ENCODE measurements around the gene FBXO8.
"Not testable (repeated sequence)": the region's sequence is repeated elsewhere in the genome, so short reads cannot be mapped to it uniquely, and the experiment has no call there.

The FBXO8 gene, protein sequence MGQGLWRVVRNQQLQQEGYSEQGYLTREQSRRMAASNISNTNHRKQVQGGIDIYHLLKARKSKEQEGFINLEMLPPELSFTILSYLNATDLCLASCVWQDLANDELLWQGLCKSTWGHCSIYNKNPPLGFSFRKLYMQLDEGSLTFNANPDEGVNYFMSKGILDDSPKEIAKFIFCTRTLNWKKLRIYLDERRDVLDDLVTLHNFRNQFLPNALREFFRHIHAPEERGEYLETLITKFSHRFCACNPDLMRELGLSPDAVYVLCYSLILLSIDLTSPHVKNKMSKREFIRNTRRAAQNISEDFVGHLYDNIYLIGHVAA

DNA sequence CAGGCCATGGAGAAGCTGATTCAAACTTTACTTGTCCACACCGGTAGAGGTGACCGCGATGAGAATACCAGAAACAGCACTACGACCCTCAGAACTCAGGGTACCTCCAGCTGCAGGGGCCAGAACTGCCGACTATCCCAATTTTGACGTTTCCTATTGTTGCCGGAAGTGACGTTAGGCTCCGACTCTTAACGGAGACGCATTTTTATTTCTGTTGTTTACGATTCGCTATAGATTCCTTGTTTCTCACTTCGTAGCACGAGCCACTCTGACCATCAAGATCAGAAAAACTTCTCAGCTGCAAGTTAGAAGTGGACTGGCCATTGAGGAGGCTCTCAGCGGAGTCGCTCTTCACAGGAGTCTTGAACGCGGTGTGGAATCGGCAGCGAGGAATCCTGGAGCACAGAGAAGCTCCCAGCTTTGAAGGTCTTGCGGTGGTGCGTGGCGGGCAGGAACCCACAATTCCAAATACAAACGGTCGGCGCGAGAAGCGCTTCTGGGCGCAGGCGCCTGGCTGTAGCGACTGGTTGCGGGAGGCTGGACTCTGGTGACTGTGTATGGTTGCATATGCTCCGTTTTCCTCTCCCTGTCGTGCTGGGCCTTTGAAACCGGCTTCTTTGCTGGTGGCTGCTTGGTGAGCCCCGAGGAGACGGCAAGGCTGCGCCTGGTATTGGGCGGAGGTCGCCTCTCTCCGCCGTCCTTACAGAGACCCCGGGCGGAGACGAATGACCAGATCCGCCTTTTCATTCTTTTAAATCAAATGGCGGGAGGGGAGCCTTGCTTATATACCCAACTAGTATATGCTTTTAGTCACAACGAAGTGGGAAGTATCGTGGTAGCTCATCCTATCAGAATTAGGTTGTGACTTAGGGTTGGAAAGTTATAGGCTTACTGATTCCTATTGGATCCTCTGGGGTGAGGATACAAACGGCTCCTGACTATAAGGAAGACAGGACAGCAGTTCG is at the start of gene FBXO8, which contains the start of gene CEP44:
Gene FBXO8 (minus strand): TSS at position 161 of the 965 bp plus-strand sequence. CDS start 20,575 bp downstream, outside the sequence.
Gene CEP44 (plus strand): TSS at position 405 of the 965 bp plus-strand sequence. CDS start 15,211 bp downstream, outside the sequence.
- peak; percentile 53 for DNase-seq

DNA sequence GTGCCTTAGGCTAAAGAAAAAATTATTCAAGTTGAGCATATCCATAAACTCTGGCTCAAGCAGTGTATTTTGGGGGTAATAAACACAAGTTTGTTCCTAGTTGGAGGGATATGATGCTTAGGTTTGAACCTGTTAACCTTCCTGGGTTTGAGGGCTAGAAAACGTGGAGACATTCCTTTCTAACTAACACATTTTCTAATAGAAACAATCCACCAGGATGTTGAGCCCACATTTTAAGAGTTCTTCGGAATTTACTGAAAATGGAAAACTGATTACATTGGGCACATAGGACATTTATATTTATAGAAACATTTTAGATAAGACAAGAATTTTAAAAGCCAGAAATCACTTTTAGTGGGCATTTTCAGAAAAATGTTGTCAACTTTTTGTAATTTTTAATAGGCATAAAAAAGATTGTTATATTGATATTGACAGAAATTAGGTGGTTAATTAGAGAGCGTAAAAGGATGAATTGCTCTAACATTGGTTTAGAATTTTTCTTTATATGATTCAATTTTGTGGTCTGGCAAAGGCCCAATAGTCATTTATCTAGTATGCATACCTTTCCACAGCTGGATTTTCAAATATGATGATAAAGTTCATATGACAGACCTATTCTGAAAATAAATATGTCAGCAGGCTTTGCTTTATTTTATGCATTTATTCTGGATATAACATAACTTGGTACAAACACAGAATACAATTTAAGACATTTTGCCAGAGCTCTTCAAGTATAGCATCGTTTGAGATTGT is 49.5 kb upstream of the FBXO8 start:
- no peak for DNase-seq

DNA sequence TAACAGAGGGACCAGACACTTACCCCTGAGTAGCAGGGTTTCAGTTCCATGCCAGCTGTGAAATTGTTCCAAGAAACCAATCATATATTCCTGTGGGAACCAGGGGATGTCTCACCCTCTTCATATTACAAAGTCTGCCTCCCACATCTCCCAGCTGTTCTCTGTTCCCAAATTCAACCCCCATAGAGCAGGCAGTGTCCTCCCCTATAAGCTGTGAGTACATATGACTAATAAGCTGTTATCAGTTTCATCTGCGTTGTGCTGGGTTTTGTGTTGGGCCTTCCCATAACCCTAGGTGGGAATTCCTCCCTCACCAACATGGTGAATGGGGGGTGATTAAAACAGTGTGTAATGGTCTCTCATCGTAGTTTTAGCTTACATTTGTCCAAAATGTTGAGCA is 41.3 kb upstream of the FBXO8 start:
- no peak for DNase-seq

DNA sequence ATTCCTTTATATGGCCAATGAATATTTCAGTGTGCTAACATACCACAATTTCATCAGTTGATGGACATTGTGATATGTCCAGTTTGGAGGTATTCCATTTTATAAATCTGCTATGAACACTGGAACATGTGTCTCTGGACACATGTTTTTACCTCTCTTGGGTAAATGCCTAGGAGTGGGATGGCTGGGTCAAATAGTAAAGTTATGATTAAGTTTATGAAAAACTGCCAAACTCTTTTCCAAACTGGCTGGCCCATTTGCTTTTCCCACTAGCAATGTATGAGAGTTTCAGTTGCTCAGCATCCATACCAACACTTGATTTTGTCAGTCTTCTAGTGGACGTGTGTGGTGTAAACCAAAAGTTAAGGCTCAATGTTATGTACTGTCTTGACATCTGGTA is 40.8 kb upstream of the FBXO8 start:
- DNase-seq = no peak

DNA sequence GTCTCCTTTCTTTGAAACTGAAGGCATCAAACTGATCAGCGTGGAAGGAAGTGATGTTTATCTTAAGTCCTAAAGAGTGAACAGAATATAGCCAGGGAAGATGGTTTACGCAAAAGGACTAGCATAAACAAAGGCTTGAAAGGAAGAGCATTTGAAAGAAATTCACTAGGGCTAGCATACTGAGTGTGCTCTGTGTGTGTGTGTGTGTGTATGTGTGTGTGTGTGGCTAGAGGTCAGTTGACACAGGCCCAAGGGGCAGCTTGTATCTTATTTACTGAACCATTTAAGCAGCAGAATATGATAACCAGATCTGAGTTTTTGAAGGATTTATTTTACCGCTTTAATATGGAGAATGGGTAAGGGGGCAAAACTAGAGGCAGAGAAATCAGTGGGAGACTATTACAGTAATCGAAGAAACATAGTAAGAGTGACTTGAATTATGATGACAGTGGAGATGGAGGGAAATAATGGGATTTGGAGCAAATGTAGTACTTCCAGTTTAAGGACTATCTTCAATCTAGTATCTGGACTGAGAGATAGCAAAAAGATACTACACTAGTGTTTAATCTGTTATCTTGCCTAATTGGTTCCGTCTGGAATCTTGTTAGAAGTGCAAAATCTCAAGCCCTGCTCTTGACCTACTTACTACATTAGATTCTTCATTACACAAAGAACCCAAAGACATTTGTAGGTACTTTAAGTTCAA is 37.2 kb upstream of the FBXO8 start:
- DNase-seq = no peak

DNA sequence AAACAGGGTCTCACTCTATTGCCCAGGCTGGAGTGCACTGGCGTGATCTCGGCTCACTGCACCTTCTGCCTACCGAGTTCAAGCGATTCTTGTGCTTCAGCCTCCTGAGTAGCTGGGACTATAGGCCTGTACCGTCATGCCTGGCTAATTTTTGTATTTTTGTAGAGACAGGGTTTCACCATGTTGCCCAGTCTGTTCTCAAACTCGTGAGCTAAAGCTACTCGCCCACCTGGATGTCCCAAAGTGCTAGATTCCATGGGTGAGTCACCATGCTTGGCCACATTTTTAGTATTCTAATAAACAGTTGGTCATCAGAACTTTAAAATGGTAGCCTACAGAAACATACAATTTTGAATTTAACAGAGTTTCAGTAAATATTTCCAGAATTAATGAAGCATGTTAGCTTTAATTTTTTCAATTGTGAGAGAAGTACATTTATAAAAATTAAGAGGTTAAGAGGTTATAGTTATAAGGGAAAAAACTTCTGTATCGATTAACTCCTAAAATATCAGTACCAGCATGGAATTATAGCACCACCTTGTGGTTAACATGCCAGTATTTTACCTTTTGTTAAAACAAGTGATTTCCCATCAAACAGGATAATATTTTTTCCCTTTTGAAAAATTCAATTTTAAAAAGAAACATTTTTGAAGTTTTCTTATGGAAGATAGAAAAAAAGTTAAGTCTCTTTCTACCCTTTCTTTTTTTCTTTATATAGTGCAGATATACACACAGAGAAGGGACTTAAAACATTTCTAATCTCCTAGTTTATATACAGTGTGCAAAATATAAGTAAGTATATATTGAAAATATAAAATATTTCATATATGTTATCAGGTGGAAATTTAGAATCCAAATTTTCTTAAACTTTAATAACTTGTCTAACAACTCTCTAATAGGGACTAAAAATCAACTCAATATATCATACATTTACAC is 35.6 kb upstream of the FBXO8 start:
- DNase-seq = no peak

DNA sequence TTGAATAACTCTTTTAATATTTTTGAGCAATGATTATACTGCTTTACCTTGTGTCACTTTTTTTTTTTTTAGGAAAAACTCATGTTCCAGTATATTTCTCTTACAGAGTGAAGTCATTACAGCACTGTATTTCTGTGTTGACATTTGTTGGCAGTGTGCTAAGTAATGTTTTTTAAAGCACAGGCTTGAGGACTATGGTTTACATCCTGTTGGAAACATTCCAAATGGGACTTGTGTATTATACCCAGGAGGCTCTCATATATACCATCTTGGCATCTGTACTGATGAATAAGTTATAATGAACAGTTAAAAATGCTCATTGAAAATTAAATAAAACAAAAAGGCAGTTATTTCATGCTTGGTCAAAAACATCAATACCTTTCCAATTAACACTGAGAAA is 34.1 kb upstream of the FBXO8 start:
- DNase-seq = no peak

GRCh38 chr4:174316954-174317353 is 33.5 kb upstream of the FBXO8 start:
- no peak for DNase-seq

DNA sequence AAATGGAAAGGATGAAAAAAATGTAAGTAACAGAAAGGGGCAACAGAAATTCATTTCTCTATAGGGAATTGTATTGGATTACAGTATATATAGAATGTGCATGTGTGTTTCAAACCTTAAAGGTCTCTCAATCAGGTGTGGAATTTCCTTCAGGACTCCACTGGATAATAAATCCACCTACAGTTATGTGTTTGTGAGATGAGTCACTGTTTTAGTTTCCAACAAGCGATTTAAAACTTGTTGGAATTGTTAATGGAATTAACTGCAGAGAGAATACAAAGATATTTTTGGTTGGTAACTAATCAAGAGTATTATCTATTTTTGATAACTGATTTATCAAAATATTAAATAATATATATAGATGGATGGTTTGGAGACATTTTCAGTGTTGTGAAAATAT is 33.1 kb upstream of the FBXO8 start:
- no peak for DNase-seq

- no peak for DNase-seq
These were observed 31.3 kb upstream of the FBXO8 start for GRCh38 chr4:174314770-174315169.

DNA sequence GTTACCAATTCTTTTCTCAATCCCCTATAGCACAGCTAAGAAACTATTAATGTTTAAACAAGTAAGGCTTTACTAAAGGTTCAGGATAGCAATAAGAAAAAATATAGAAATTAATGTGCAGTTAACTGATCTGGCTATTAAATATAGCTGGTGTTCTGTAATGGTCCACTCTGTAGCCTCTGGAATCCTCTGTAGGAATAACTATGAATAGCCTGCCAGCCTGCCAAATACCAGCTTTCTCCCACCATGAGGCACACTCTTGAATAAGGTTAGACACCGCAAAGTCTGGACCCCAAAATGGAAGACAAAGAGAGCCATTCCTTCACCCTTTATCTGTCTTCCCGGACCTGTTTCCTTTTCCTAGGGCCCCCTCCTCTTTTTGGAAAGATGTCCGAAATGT is 30.8 kb upstream of the FBXO8 start:
- no peak for DNase-seq

- no peak for DNase-seq
These were observed 29.5 kb upstream of the FBXO8 start for GRCh38 chr4:174312993-174313392.

DNA sequence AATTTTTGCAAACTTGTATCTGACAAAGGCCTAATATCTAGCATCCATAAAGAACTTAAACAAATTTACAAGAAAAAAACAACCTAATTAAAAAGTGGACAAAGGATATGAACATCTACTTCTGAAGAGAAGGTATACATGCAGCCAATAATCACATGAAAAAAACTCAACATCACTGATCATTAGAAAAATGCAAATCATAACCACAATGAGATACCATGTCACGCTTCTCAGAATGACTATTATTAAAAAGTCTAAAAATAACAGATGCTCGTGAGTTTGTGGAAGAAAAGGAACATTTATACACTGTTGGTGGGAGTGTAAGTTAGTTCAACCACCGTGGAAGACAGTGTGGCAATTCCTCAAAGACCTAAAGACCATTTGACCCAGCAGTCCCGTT is 24.2 kb upstream of the FBXO8 start:
- DNase-seq = no peak

DNA sequence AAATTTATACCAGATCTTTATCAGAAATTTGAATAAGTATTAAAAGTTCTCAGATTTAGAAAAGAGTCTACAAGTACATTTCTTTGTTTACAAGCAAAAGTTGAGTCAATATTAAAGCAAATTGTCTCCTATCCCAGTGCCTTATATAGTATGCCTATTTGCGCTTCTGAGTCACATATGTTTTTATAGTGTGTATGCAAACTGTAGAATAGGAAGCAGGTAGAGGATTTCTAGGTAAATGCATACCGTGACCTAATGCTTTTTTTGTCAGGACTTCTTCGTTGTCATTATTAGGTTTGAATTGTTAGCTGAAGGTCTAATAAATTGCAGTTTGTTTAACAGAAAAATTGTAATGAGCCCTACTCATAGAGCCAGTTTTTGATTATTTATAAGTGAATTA is 22.5 kb upstream of the FBXO8 start:
- DNase-seq = no peak

- no peak for DNase-seq
These were observed 21.2 kb upstream of the FBXO8 start for GRCh38 chr4:174304664-174305063.

DNA sequence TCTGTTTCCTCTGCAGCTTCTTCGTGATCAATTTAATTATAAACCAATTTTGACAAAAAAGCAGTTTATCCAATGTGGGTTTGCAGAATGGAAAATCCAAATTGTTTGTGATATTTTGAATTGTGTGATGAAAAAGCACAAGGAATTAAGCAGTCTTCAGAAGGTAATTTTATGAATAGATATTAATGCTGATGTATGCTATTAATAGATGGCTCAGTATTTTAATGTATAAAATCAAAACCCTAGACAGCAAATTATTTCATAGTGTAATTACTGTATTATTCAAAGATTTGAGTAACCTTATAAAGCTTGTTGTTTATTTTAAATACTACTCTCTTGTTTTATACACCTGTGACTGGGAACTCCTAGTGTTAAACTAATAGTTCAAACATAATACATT is 20.2 kb upstream of the FBXO8 start:
- DNase-seq = no peak

- not testable (repeated sequence) for DNase-seq
These were observed 11.7 kb upstream of the FBXO8 start for GRCh38 chr4:174295142-174295541.

DNA sequence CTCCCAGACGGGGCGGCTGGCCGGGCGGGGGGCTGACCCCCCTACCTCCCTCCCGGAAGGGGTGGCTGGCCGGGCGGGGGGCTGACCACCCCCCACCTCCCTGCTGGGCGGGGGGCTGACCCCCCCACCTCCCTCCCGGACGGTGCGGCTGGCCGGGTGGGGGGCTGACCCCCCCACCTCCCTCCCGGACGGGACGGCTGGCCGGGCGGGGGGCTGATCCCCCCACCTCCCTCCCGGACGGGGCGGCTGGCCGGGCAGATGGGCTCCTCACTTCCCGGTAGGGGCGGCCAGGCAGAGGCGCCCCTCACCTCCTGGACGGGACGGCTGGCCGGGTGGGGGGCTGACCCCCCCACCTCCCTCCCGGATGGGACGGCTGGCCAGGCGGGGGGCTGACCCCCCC is 11.2 kb upstream of the FBXO8 start:
- not testable (repeated sequence) for DNase-seq

DNA sequence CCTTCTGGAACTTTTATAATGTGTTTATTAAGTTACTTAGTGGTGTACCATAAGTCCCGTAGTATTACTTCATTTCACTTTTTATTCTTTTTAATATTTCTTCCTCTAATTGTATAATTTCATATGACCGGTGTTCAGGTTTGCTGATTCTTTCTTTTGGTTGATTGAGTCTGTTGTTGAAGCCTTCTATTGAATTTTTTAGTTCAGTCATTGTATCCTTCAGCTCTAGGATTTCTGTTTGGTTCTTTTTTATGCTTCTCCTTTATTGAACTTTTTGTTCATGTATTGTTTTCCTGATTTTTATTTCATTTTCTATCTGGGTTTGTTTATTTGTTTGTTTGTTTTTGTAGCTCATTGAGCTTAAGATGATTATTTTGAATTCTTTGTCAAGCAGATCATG is 9.0 kb upstream of the FBXO8 start:
- DNase-seq = no peak

- no peak for DNase-seq
These were observed 3.4 kb upstream of the FBXO8 start for GRCh38 chr4:174286870-174287269.

DNA sequence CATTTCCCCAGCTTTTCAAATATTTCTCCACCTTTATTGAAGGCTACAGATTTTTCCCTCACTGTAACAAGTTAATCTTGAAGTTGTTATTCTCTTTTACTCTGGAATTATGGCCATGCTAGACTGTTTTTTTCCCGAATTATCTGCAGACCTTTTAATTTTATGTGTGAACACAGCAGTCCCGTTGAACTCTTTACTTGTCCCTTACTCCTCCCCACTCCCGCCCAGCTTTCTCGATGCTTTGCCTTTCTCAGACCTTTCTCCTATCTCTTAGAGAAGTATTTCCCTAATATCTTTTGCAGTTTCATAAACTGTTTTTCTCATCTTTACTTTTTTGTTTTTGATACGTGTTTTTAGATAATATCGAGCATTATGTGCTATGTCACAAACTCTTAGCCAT is 1.0 kb upstream of the FBXO8 start:
- no peak for DNase-seq

Data from NCI-H1694 (cell line).